ENCODE measurements around the gene ATF6B.
"Not testable (repeated sequence)": the region's sequence is repeated elsewhere in the genome, so short reads cannot be mapped to it uniquely, and the experiment has no call there.

ATF6B gene

GRCh38 chr6:32070814-32071543, 57.1 kb downstream of the ATF6B start:
- Histone ChIP-seq H3K4me1 (ENCODE audit: control insufficient read depth in 2 of 2, insufficient read depth in 2 of 2, low read length in 2 of 2) (no peaks in the 10 kb centered on the region), H3K9me3 (ENCODE audit: control insufficient read depth in 2 of 2, low read length in 2 of 2) (no peaks in the 10 kb centered on the region), H3K27ac (ENCODE audit: low read depth in 2 of 2, low read length in 2 of 2) (no peak overlapping the region), H3K9ac (ENCODE audit: low read depth in 1 of 2, low read length in 2 of 2) (no peak overlapping the region), H3K4me3 (ENCODE audit: low read length in 2 of 2) (no peak overlapping the region), H3K36me3 (ENCODE audit: control insufficient read depth in 2 of 2, insufficient read depth in 2 of 2, low read length in 2 of 2) (no peaks in the 10 kb centered on the region), H3K27me3 (ENCODE audit: control insufficient read depth in 2 of 2, insufficient read depth in 2 of 2, low read length in 2 of 2) (no peaks in the 10 kb centered on the region)

- Histone ChIP-seq H3K27me3 (ENCODE audit: control insufficient read depth in 2 of 2, insufficient read depth in 2 of 2, low read length in 2 of 2) (no peaks in the 10 kb centered on the region), H3K36me3 (ENCODE audit: control insufficient read depth in 2 of 2, insufficient read depth in 2 of 2, low read length in 2 of 2) (no peaks in the 10 kb centered on the region), H3K9me3 (ENCODE audit: control insufficient read depth in 2 of 2, low read length in 2 of 2) (no peaks in the 10 kb centered on the region), H3K27ac (ENCODE audit: low read depth in 2 of 2, low read length in 2 of 2) (no peak overlapping the region), H3K4me1 (ENCODE audit: control insufficient read depth in 2 of 2, insufficient read depth in 2 of 2, low read length in 2 of 2) (no peaks in the 10 kb centered on the region), H3K4me3 (ENCODE audit: low read length in 2 of 2) (no peak overlapping the region), H3K9ac (ENCODE audit: low read depth in 1 of 2, low read length in 2 of 2) (no peak overlapping the region)
Observed at GRCh38 chr6:32069878-32070515, 58.0 kb downstream of the ATF6B start.

GRCh38 chr6:32069460-32069859, 58.6 kb downstream of the ATF6B start:
- Histone ChIP-seq H3K4me3 (ENCODE audit: low read length in 2 of 2) (no peak overlapping the region), H3K9ac (ENCODE audit: low read depth in 1 of 2, low read length in 2 of 2) (no peak overlapping the region), H3K9me3 (ENCODE audit: control insufficient read depth in 2 of 2, low read length in 2 of 2) (no peaks in the 10 kb centered on the region), H3K27me3 (ENCODE audit: control insufficient read depth in 2 of 2, insufficient read depth in 2 of 2, low read length in 2 of 2) (no peaks in the 10 kb centered on the region), H3K4me1 (ENCODE audit: control insufficient read depth in 2 of 2, insufficient read depth in 2 of 2, low read length in 2 of 2) (no peaks in the 10 kb centered on the region), H3K36me3 (ENCODE audit: control insufficient read depth in 2 of 2, insufficient read depth in 2 of 2, low read length in 2 of 2) (no peaks in the 10 kb centered on the region), H3K27ac (ENCODE audit: low read depth in 2 of 2, low read length in 2 of 2) (no peak overlapping the region)

GRCh38 chr6:32068867-32069266, 59.2 kb downstream of the ATF6B start:
- Histone ChIP-seq H3K9ac (ENCODE audit: low read depth in 1 of 2, low read length in 2 of 2) (no peak overlapping the region), H3K4me1 (ENCODE audit: control insufficient read depth in 2 of 2, insufficient read depth in 2 of 2, low read length in 2 of 2) (no peaks in the 10 kb centered on the region), H3K4me3 (ENCODE audit: low read length in 2 of 2) (no peak overlapping the region), H3K9me3 (ENCODE audit: control insufficient read depth in 2 of 2, low read length in 2 of 2) (no peaks in the 10 kb centered on the region), H3K27ac (ENCODE audit: low read depth in 2 of 2, low read length in 2 of 2) (no peak overlapping the region), H3K27me3 (ENCODE audit: control insufficient read depth in 2 of 2, insufficient read depth in 2 of 2, low read length in 2 of 2) (no peaks in the 10 kb centered on the region), H3K36me3 (ENCODE audit: control insufficient read depth in 2 of 2, insufficient read depth in 2 of 2, low read length in 2 of 2) (no peaks in the 10 kb centered on the region)

GRCh38 chr6:32068315-32068714, 59.7 kb downstream of the ATF6B start:
- not testable (repeated sequence) for H3K36me3 ChIP-seq (ENCODE audit: control insufficient read depth in 2 of 2, insufficient read depth in 2 of 2, low read length in 2 of 2); H3K9ac ChIP-seq (ENCODE audit: low read depth in 1 of 2, low read length in 2 of 2); H3K27ac ChIP-seq (ENCODE audit: low read depth in 2 of 2, low read length in 2 of 2)

GRCh38 chr6:32067521-32067920, 60.5 kb downstream of the ATF6B start:
- not testable (repeated sequence) for H3K9me3 ChIP-seq (ENCODE audit: control insufficient read depth in 2 of 2, low read length in 2 of 2); H3K27ac ChIP-seq (ENCODE audit: low read depth in 2 of 2, low read length in 2 of 2); H3K4me3 ChIP-seq (ENCODE audit: low read length in 2 of 2); H3K36me3 ChIP-seq (ENCODE audit: control insufficient read depth in 2 of 2, insufficient read depth in 2 of 2, low read length in 2 of 2); H3K4me1 ChIP-seq (ENCODE audit: control insufficient read depth in 2 of 2, insufficient read depth in 2 of 2, low read length in 2 of 2); H3K27me3 ChIP-seq (ENCODE audit: control insufficient read depth in 2 of 2, insufficient read depth in 2 of 2, low read length in 2 of 2); H3K9ac ChIP-seq (ENCODE audit: low read depth in 1 of 2, low read length in 2 of 2)

More at GRCh38 chr6:32068315-32068714, 59.7 kb downstream of the ATF6B start:
- not testable (repeated sequence) for H3K9me3 ChIP-seq (ENCODE audit: control insufficient read depth in 2 of 2, low read length in 2 of 2); H3K4me3 ChIP-seq (ENCODE audit: low read length in 2 of 2); H3K4me1 ChIP-seq (ENCODE audit: control insufficient read depth in 2 of 2, insufficient read depth in 2 of 2, low read length in 2 of 2); H3K27me3 ChIP-seq (ENCODE audit: control insufficient read depth in 2 of 2, insufficient read depth in 2 of 2, low read length in 2 of 2)
